WTC11 (cell line): ENCODE measurements around the gene GRIN2C.

Experiments used
- ELF4 ChIP-seq: sonication (generic); formaldehyde crosslinking; IDR thresholded peaks from 2 replicates; pipeline ENCODE4 v1.8.1; 2022; ENCODE audit warnings: low read depth, mild to moderate bottlenecking, moderate library complexity, missing genetic modification reagents
- GABPB1 ChIP-seq: sonication (generic); formaldehyde crosslinking; IDR thresholded peaks from 2 replicates; pipeline ENCODE4 v1.8.1; 2023; ENCODE audit warnings: mild to moderate bottlenecking, missing genetic modification reagents
- MXD4 ChIP-seq: fragments of 250-450 bp; sonication (Bioruptor Pico); IDR thresholded peaks from 2 replicates; pipeline ENCODE4 v1.8.0; 2021; ENCODE audit warnings: mild to moderate bottlenecking, moderate library complexity, borderline replicate concordance
- NR3C1 ChIP-seq: sonication (generic); formaldehyde crosslinking; conservative IDR thresholded peaks from 2 replicates; pipeline ENCODE4 v1.8.1; 2023; ENCODE audit warnings: low read depth, mild to moderate bottlenecking, missing genetic modification reagents
- SMAD3 ChIP-seq: sonication (generic); formaldehyde crosslinking; IDR thresholded peaks from 2 replicates; pipeline ENCODE4 v1.8.0; 2022; ENCODE audit warnings: missing genetic modification reagents, mild to moderate bottlenecking, borderline replicate concordance
- USF2 ChIP-seq: sonication (generic); formaldehyde crosslinking; IDR thresholded peaks from 2 replicates; pipeline ENCODE4 v1.8.1; 2023; ENCODE audit warnings: mild to moderate bottlenecking, missing genetic modification reagents, moderate library complexity
- ZNF423 ChIP-seq: fragments of 250-450 bp; sonication (Bioruptor Pico); IDR thresholded peaks from 2 replicates; pipeline ENCODE4 v2.1.2; 2022; ENCODE audit warnings: mild to moderate bottlenecking, moderate library complexity
- TF ChIP-seq, protein P1 (sequence below): sonication (generic); formaldehyde crosslinking; IDR thresholded peaks from 2 replicates; pipeline ENCODE4 v1.8.1; 2023; ENCODE audit warnings: mild to moderate bottlenecking, moderate library complexity, missing genetic modification reagents
- TF ChIP-seq, protein P2 (sequence below): fragments of 200-600 bp; IDR thresholded peaks from 2 replicates; pipeline ENCODE4 v1.8.0; 2022; ENCODE audit warnings: antibody characterized with exemption

GRCh38 chr17:74877592-74878548, 18.2 kb upstream of the GRIN2C start:
- TF ChIP-seq, protein P1, sequence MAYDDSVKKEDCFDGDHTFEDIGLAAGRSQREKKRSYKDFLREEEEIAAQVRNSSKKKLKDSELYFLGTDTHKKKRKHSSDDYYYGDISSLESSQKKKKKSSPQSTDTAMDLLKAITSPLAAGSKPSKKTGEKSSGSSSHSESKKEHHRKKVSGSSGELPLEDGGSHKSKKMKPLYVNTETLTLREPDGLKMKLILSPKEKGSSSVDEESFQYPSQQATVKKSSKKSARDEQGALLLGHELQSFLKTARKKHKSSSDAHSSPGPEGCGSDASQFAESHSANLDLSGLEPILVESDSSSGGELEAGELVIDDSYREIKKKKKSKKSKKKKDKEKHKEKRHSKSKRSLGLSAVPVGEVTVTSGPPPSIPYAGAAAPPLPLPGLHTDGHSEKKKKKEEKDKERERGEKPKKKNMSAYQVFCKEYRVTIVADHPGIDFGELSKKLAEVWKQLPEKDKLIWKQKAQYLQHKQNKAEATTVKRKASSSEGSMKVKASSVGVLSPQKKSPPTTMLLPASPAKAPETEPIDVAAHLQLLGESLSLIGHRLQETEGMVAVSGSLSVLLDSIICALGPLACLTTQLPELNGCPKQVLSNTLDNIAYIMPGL (CRISPR knock-in tag), result no peak
- TF ChIP-seq, protein P2, sequence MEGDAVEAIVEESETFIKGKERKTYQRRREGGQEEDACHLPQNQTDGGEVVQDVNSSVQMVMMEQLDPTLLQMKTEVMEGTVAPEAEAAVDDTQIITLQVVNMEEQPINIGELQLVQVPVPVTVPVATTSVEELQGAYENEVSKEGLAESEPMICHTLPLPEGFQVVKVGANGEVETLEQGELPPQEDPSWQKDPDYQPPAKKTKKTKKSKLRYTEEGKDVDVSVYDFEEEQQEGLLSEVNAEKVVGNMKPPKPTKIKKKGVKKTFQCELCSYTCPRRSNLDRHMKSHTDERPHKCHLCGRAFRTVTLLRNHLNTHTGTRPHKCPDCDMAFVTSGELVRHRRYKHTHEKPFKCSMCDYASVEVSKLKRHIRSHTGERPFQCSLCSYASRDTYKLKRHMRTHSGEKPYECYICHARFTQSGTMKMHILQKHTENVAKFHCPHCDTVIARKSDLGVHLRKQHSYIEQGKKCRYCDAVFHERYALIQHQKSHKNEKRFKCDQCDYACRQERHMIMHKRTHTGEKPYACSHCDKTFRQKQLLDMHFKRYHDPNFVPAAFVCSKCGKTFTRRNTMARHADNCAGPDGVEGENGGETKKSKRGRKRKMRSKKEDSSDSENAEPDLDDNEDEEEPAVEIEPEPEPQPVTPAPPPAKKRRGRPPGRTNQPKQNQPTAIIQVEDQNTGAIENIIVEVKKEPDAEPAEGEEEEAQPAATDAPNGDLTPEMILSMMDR, result no peak
- no peak for TF ChIP-seq GABPB1 (CRISPR knock-in tag)
- TF ChIP-seq USF2 (CRISPR knock-in tag), result no peak
- TF ChIP-seq MXD4 (CRISPR knock-in tag), result no peak
- TF ChIP-seq NR3C1 (CRISPR knock-in tag), result no peak
- no peak for TF ChIP-seq ELF4 (CRISPR knock-in tag)
- no peak for TF ChIP-seq ZNF423 (CRISPR knock-in tag)
- no peak for TF ChIP-seq SMAD3 (CRISPR knock-in tag)
